HG02840 (cell line): Measurements from ENCODE around the gene INTS3.

ENCODE experiments used
- ATAC-seq: cut with Tn5 transposase; IDR thresholded peaks from one replicate; pipeline ENCODE4 v1.9.1; 2021; ENCODE audit warnings: mild to moderate bottlenecking, moderate library complexity, moderate number of reproducible peaks; ENCODE audit not compliant: unreplicated experiment, low FRiP score

Gene INTS3

GRCh38 chr1:153816283-153816889, 88.5 kb downstream of the INTS3 start:
- ATAC-seq, result no peak

GRCh38 chr1:153818876-153819275, 91.0 kb downstream of the INTS3 start:
- no peak for ATAC-seq
